A673 (cell line): ENCODE results near the gene VPS8.

Experiments
- EZH2 ChIP-seq: fragments of 200-600 bp; sonication (generic); IDR thresholded peaks from 2 replicates; pipeline ENCODE4 v1.6.1; 2017; ENCODE audit warnings: borderline replicate concordance, low read depth, mild to moderate bottlenecking, mixed read lengths, antibody characterized with exemption, low read length; ENCODE audit not compliant: poor library complexity, severe bottlenecking
- TF ChIP-seq, protein P1 (sequence below): fragments of 300-800, 200-600 bp; sonication (generic); conservative IDR thresholded peaks from 2 replicates; pipeline ENCODE4 v1.5.1; 2017; ENCODE audit warnings: low read depth, mild to moderate bottlenecking, antibody characterized with exemption, low read length, moderate library complexity, mixed read lengths

DNA sequence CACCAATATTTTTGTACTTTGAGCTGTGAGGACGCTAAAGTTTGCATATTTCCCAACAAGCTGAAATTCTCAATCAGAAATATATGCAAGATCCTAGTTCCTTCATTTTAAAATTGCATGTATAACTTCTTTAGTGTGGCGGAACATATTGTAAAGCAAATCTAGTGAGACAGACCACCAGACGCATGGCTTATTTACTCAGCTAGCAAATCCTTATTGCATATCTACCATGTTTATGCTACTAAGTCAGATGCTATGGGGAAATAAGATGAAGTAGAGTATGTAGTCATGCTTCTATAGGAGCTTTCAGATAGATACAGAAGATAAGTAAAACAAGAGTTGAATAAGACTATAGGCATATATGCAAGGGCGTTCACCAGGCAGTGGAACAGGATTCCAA, 278.8 kb downstream of the VPS8 start:
- TF ChIP-seq, protein P1, sequence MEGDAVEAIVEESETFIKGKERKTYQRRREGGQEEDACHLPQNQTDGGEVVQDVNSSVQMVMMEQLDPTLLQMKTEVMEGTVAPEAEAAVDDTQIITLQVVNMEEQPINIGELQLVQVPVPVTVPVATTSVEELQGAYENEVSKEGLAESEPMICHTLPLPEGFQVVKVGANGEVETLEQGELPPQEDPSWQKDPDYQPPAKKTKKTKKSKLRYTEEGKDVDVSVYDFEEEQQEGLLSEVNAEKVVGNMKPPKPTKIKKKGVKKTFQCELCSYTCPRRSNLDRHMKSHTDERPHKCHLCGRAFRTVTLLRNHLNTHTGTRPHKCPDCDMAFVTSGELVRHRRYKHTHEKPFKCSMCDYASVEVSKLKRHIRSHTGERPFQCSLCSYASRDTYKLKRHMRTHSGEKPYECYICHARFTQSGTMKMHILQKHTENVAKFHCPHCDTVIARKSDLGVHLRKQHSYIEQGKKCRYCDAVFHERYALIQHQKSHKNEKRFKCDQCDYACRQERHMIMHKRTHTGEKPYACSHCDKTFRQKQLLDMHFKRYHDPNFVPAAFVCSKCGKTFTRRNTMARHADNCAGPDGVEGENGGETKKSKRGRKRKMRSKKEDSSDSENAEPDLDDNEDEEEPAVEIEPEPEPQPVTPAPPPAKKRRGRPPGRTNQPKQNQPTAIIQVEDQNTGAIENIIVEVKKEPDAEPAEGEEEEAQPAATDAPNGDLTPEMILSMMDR: no peak
- TF ChIP-seq EZH2: no peak
